Keratinocyte (primary cell): ENCODE results near the gene C2CD3.

Experiments used
- EZH2 ChIP-seq: IDR thresholded peaks from one replicate; pipeline ENCODE4 v1.6.1; 2012; ENCODE audit warnings: inconsistent platforms, mild to moderate bottlenecking, low read length, moderate library complexity
- TF ChIP-seq, protein P1 (sequence below), 3 experiments: IDR thresholded peaks in 1 of 3; conservative IDR thresholded peaks in 1 of 3; optimal IDR thresholded peaks in 1 of 3; 2 replicates in 2 of 3; 3 replicates in 1 of 3; pipeline versions ENCODE3 to v1.5.1; 2011; ENCODE audit warnings: low read length in 3 of 3, mild to moderate bottlenecking in 3 of 3, moderate library complexity in 2 of 3, control low read depth in 1 of 3, inconsistent platforms in 1 of 3; ENCODE audit not compliant: insufficient read depth in 2 of 3; ENCODE audit errors: extremely low read depth in 1 of 3

DNA sequence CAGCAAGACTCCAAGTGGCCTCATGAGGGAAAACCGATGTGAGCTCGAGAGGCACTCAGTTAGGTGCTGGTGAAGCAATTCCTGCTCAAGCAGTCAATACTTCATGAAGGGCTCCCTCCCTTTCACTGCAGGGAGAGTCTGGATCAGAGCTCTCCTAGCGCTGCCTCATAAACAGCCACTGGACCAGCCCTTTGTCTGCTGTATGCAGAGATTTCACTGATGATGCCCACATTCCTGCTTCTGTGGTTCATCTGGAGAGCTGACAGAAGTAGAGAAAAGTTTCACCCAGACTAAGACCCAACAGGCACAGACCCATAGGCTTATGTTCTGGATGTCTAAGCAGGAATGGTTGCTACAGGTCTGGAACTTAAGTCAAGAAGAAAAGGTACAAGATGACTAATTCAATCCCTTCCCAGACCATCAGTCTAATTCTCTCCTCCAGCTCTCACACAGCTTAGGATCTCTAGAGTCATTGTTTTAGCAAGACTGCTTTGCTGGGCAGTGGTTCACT is 192.2 kb downstream of the C2CD3 start:
- TF ChIP-seq, protein P1, sequence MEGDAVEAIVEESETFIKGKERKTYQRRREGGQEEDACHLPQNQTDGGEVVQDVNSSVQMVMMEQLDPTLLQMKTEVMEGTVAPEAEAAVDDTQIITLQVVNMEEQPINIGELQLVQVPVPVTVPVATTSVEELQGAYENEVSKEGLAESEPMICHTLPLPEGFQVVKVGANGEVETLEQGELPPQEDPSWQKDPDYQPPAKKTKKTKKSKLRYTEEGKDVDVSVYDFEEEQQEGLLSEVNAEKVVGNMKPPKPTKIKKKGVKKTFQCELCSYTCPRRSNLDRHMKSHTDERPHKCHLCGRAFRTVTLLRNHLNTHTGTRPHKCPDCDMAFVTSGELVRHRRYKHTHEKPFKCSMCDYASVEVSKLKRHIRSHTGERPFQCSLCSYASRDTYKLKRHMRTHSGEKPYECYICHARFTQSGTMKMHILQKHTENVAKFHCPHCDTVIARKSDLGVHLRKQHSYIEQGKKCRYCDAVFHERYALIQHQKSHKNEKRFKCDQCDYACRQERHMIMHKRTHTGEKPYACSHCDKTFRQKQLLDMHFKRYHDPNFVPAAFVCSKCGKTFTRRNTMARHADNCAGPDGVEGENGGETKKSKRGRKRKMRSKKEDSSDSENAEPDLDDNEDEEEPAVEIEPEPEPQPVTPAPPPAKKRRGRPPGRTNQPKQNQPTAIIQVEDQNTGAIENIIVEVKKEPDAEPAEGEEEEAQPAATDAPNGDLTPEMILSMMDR (optimal IDR thresholded peaks at IDR 0.05 in 1 of 3, IDR thresholded peaks at IDR 0.05 in 1 of 3, conservative IDR thresholded peaks at IDR 0.05 in 1 of 3; ENCODE audit: extremely low read depth in 1 of 3, insufficient read depth in 2 of 3, low read length in 3 of 3) = no peak
- TF ChIP-seq EZH2 = no peak
